GM12878 (cell line): ENCODE results near the gene TTLL8. TPM values are rescaled to one million over a fixed set of nuclear protein-coding genes. Genes with fewer than 3 reads are reported as not detected.
A peak's percentile ranks its signal among the peaks of the same experiment; 100 is the strongest.

Source experiments
- ATAC-seq: fragments of 200-7000 bp; cut with Tn5 transposase; 3 replicates; pipeline ENCODE4 v1.9.1; 2020; ENCODE audit warnings: mild to moderate bottlenecking, moderate library complexity
- BruUV-seq: library from RNA; stranded (reverse); fragments of 400-500 nt; replicated peaks from 2 replicates; lab custom pipeline; 2021; lab: Mats Ljungman, UMichigan
- CTCF ChIA-PET: fragments of 300-600 bp; sonication (Branson Sonifier 250); formaldehyde crosslinking; extraction: SDS; loops from one replicate; lab custom pipeline; 2021; ENCODE audit warnings: inconsistent platforms; lab: Yijun Ruan, JAX
- POLR2A ChIA-PET: fragments of 350-600 bp; formaldehyde crosslinking; extraction: SDS; loops from one replicate; lab custom pipeline; 2021; ENCODE audit warnings: inconsistent platforms; lab: Charles Lee
- RAD21 ChIA-PET: fragments of 300-600 bp; sonication (Branson Sonifier 250); formaldehyde crosslinking; loops from one replicate; lab custom pipeline; 2023; ENCODE audit warnings: antibody characterized with exemption; ENCODE audit not compliant: unreplicated experiment; lab: Charles Lee
- SMC1A ChIA-PET: fragments of 300-600 bp; sonication (Branson Sonifier 250); formaldehyde crosslinking; loops from one replicate; lab custom pipeline; 2023; ENCODE audit not compliant: unreplicated experiment, uncharacterized antibody; lab: Charles Lee
- DNase-seq: peaks from one replicate; pipeline ENCODE4 v3.0.0-alpha.2; 2011; ENCODE audit warnings: low read depth, low spot score
- FAIRE-seq: peaks from 3 replicates; lab custom pipeline; 2011; peaks lifted over from hg19 to GRCh38; lab: Jason Lieb, UNC
- H2AFZ ChIP-seq: 2 replicates; pipeline ENCODE4 v1.6.0; 2011; ENCODE audit warnings: low read depth, low read length, control low read depth; ENCODE audit not compliant: control insufficient read depth
- H3K27ac ChIP-seq: 2 replicates; pipeline ENCODE4 v1.5.1; 2011; ENCODE audit warnings: control low read depth; ENCODE audit not compliant: control insufficient read depth, insufficient read depth
- H3K27me3 ChIP-seq, 2 experiments: replicated peaks in 1 of 2; 2 replicates each; pipeline versions ENCODE4 v1.6.0 to v1.6.1; 2011; ENCODE audit warnings: low read length in 1 of 2; ENCODE audit not compliant: control insufficient read depth in 2 of 2, insufficient read depth in 2 of 2
- H3K36me3 ChIP-seq, 2 experiments: 2 replicates each; pipeline ENCODE4 v1.5.1; 2011; ENCODE audit warnings: low read length in 1 of 2; ENCODE audit not compliant: control insufficient read depth in 2 of 2, insufficient read depth in 2 of 2
- H3K4me1 ChIP-seq: 2 replicates; pipeline ENCODE4 v1.6.1; 2011; ENCODE audit warnings: mild to moderate bottlenecking, low read length, moderate library complexity, mixed read lengths; ENCODE audit not compliant: control insufficient read depth, insufficient read depth
- H3K4me2 ChIP-seq: 2 replicates; pipeline ENCODE4 v1.6.0; 2011; ENCODE audit warnings: control low read depth; ENCODE audit not compliant: control insufficient read depth, insufficient read depth
- H3K4me3 ChIP-seq: fragments of 200-600 bp; sonication (generic); 2 replicates; pipeline ENCODE4 v1.5.1; 2016
- H3K79me2 ChIP-seq: 2 replicates; pipeline ENCODE4 v1.6.0; 2011; ENCODE audit warnings: low read length; ENCODE audit not compliant: control insufficient read depth, insufficient read depth
- H3K9ac ChIP-seq: 2 replicates; pipeline ENCODE4 v1.8.0; 2011; ENCODE audit warnings: low read length, control low read depth, mixed read lengths; ENCODE audit not compliant: control insufficient read depth, insufficient read depth
- H3K9me3 ChIP-seq: replicated peaks from 3 replicates; pipeline ENCODE4 v1.5.1; 2011; ENCODE audit warnings: mild to moderate bottlenecking, low read length; ENCODE audit not compliant: control insufficient read depth, insufficient read depth
- H4K20me1 ChIP-seq: 2 replicates; pipeline ENCODE4 v1.6.0; 2011; ENCODE audit not compliant: control insufficient read depth, insufficient read depth
- ASH2L ChIP-seq: fragments of 300-600, 200-600 bp; sonication (generic); IDR thresholded peaks from 2 replicates; pipeline ENCODE4 v1.6.1; 2017; ENCODE audit warnings: low read depth, mild to moderate bottlenecking, borderline replicate concordance
- CBX5 ChIP-seq: sonication (generic); IDR thresholded peaks from 2 replicates; pipeline ENCODE4 v1.6.1; 2016; ENCODE audit warnings: low read depth, moderate library complexity, mild to moderate bottlenecking, inconsistent platforms
- CHD4 ChIP-seq: fragments of 200-600 bp; sonication (generic); IDR thresholded peaks from 2 replicates; pipeline ENCODE4 v1.6.1; 2016; ENCODE audit warnings: mild to moderate bottlenecking
- CREB1 ChIP-seq: IDR thresholded peaks from 2 replicates; pipeline ENCODE4 v1.6.1; 2012; ENCODE audit warnings: low read depth, mild to moderate bottlenecking, inconsistent platforms
- CREM ChIP-seq: IDR thresholded peaks from 2 replicates; pipeline ENCODE4 v1.6.1; 2014; ENCODE audit warnings: antibody characterized with exemption, low read depth
- DPF2 ChIP-seq: fragments of 450-650 bp; IDR thresholded peaks from 2 replicates; pipeline ENCODE4 v1.6.1; 2017; ENCODE audit warnings: mild to moderate bottlenecking
- ELK1 ChIP-seq: IDR thresholded peaks from 2 replicates; pipeline ENCODE4 v1.6.1; 2012; ENCODE audit warnings: low read depth, low read length, improper control_type of control experiment
- FOXM1 ChIP-seq: IDR thresholded peaks from 2 replicates; pipeline ENCODE4 v1.6.1; 2012; ENCODE audit warnings: low read depth, mild to moderate bottlenecking, inconsistent platforms, low read length, moderate library complexity
- HSF1 ChIP-seq: fragments of 150-350 bp; IDR thresholded peaks from 2 replicates; pipeline ENCODE4 v1.6.1; 2014; ENCODE audit warnings: mild to moderate bottlenecking, low read depth, low read length
- IKZF1 ChIP-seq: fragments of 450-650 bp; conservative IDR thresholded peaks from 2 replicates; pipeline ENCODE4 v1.6.1; 2017; ENCODE audit warnings: antibody characterized with exemption, mild to moderate bottlenecking
- KAT2A ChIP-seq: conservative IDR thresholded peaks from 2 replicates; pipeline ENCODE4 v1.6.1; 2011; ENCODE audit warnings: low read depth, low read length; ENCODE audit not compliant: control insufficient read depth
- MTA2 ChIP-seq: fragments of 450-650 bp; IDR thresholded peaks from 2 replicates; pipeline ENCODE4 v1.6.1; 2016; ENCODE audit warnings: low read depth, mild to moderate bottlenecking, moderate library complexity
- NFIC ChIP-seq: IDR thresholded peaks from 2 replicates; pipeline ENCODE4 v1.6.1; 2012; ENCODE audit warnings: low read depth, mild to moderate bottlenecking, inconsistent platforms, low read length, moderate library complexity
- PAX5 ChIP-seq: IDR thresholded peaks from 2 replicates; pipeline ENCODE4 v1.6.1; 2011; ENCODE audit warnings: low read depth, low read length, borderline replicate concordance
- TCF12 ChIP-seq: IDR thresholded peaks from 2 replicates; pipeline ENCODE4 v1.6.1; 2011; ENCODE audit warnings: low read depth, mild to moderate bottlenecking, low read length
- WGBS: methylation state at CpG from one replicate; pipeline ENCODE4 v1.1.6; 2016; ENCODE audit warnings: low lambda C conversion rate; ENCODE audit not compliant: insufficient replicate concordance, insufficient coverage; ENCODE audit errors: missing lambda C conversion rate; 5-methylcytosine and 5-hydroxymethylcytosine counted together
- in situ Hi-C: fragments of 300-500 bp; cut with MboI; formaldehyde crosslinking; loops from 9 replicates; pipeline ENCODE4 v1.14.3; 2018; ENCODE audit warnings: mixed read lengths
- intact Hi-C: fragments of 100-400 bp; cut with micrococcal nuclease; formaldehyde crosslinking; loops from one replicate; pipeline ENCODE4 v1.14.2; 2022; ENCODE audit not compliant: unreplicated experiment
- polyA plus RNA-seq, 11 experiments: library from polyadenylated mRNA; depleted of rRNA in 4 of 11; unstranded in 6 of 11; stranded (reverse) in 5 of 11; fragments of >200 nt; fragmentation: Nextera tagmentation in 4 of 11; fragmentation: Illumina TruSeq in 1 of 11; extraction: Ambion mirVana in 4 of 11; extraction: Trizol in 1 of 11; gene quantifications; 1 replicate in 1 of 11; 2 replicates in 10 of 11; pipeline versions ENCODE4 v1.2.1 to v1.2.3, GENCODE V29; 2011 to 2016; ENCODE audit warnings: inconsistent platforms in 2 of 11, missing spikeins in 2 of 11, low read depth in 1 of 11
- total RNA-seq, 4 experiments: library from RNA; depleted of rRNA in 3 of 4; stranded (reverse); fragments of >200 nt in 3 of 4; fragmentation: Illumina TruSeq in 1 of 4; extraction: Trizol in 1 of 4; gene quantifications; 2 replicates each; pipeline versions ENCODE4 v1.2.1 to v1.2.3, GENCODE V29; 2013 to 2021
- TF ChIP-seq, protein P1 (sequence below), 3 experiments: IDR thresholded peaks in 2 of 3; conservative IDR thresholded peaks in 1 of 3; 2 replicates each; pipeline ENCODE4 v1.5.1; 2011; ENCODE audit warnings: low read depth in 3 of 3, low read length in 3 of 3, mild to moderate bottlenecking in 3 of 3, control low read depth in 2 of 3, moderate library complexity in 2 of 3, inconsistent platforms in 1 of 3, mixed read lengths in 1 of 3; ENCODE audit not compliant: control insufficient read depth in 2 of 3, insufficient read depth in 1 of 3; ENCODE audit errors: extremely low read depth in 1 of 3
- TF ChIP-seq, protein P2 (sequence below): fragments of 450-650 bp; IDR thresholded peaks from 2 replicates; pipeline ENCODE4 v1.6.1; 2017; ENCODE audit warnings: mild to moderate bottlenecking, low read depth, inconsistent platforms; ENCODE audit not compliant: poor library complexity, severe bottlenecking

The TTLL8 gene
- total and polyA plus RNA-seq, 10 of the 15 experiments (the other 5 are each of a cell fraction or from before 2014, with no cell fraction given) = not detected

- H3K4me2 ChIP-seq = peak overlapping the region; percentile 59
- ChIA-PET POLR2A (interaction anchor here (1.4 kb wide), 2 partner anchors 39 to 49 kb away, joined by 3 to 6 read pairs; no protein-coding TSS in a partner anchor), SMC1A (no interaction called here), RAD21 (interaction anchor here (1.4 to 1.5 kb wide), 2 partner anchors 20 to 34 kb away, joined by 4 to 6 read pairs; no protein-coding TSS in a partner anchor), CTCF (interaction anchor here (3.0 kb wide), 1 partner anchor 80 kb away, joined by 11 read pairs; no protein-coding TSS in a partner anchor)
- intact Hi-C loops (no loop called here), in situ Hi-C loops (no loop called here)
- ATAC-seq (peak; percentile 82), FAIRE-seq (no peak), DNase-seq (no peak)
- WGBS = 14% methylated on average over 9 of the region's 61 CpGs
- no peaks in the 10 kb centered on the region for H3K36me3 ChIP-seq
- H2AFZ ChIP-seq = peak overlapping the region; percentile 29
- H3K79me2 ChIP-seq = no peaks in the 10 kb centered on the region
- peak overlapping the region; percentile 25 for H3K27ac ChIP-seq
- H4K20me1 ChIP-seq = no peaks in the 10 kb centered on the region
- H3K9ac ChIP-seq = peak overlapping the region; percentile 54; the same call in 1 of the 2 replicates
- H3K4me1 ChIP-seq = peaks cover 15% of the 10 kb centered on the region
- BruUV-seq = no TSS peak
- H3K4me3 ChIP-seq = peak overlapping the region; percentile 58; the same call in 1 of the 2 replicates
- no peaks in the 10 kb centered on the region for H3K9me3 ChIP-seq
- H3K27me3 ChIP-seq = no peaks in the 10 kb centered on the region; a peak in 1 of 4 replicates
- no peak for TF ChIP-seq CBX5
- TF ChIP-seq ASH2L = no peak
- TF ChIP-seq CREM = 0 out of 2 replicates have a peak, but pooled peaks have one; percentile 11
- TF ChIP-seq PAX5 = peak; percentile 67
- TF ChIP-seq DPF2 = 0 out of 2 replicates have a peak, but pooled peaks have one; percentile 1
- TF ChIP-seq ELK1 = no peak
- TF ChIP-seq, protein P1, sequence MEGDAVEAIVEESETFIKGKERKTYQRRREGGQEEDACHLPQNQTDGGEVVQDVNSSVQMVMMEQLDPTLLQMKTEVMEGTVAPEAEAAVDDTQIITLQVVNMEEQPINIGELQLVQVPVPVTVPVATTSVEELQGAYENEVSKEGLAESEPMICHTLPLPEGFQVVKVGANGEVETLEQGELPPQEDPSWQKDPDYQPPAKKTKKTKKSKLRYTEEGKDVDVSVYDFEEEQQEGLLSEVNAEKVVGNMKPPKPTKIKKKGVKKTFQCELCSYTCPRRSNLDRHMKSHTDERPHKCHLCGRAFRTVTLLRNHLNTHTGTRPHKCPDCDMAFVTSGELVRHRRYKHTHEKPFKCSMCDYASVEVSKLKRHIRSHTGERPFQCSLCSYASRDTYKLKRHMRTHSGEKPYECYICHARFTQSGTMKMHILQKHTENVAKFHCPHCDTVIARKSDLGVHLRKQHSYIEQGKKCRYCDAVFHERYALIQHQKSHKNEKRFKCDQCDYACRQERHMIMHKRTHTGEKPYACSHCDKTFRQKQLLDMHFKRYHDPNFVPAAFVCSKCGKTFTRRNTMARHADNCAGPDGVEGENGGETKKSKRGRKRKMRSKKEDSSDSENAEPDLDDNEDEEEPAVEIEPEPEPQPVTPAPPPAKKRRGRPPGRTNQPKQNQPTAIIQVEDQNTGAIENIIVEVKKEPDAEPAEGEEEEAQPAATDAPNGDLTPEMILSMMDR (IDR thresholded peaks at IDR 0.05 in 2 of 3, conservative IDR thresholded peaks at IDR 0.05 in 1 of 3; ENCODE audit: control insufficient read depth in 2 of 3, extremely low read depth in 1 of 3, insufficient read depth in 1 of 3, low read depth in 3 of 3, low read length in 3 of 3) = no peak
- no peak; the same call in 1 of the 2 replicates for TF ChIP-seq IKZF1
- TF ChIP-seq MTA2 = no peak
- no peak for TF ChIP-seq FOXM1
- TF ChIP-seq, protein P2, sequence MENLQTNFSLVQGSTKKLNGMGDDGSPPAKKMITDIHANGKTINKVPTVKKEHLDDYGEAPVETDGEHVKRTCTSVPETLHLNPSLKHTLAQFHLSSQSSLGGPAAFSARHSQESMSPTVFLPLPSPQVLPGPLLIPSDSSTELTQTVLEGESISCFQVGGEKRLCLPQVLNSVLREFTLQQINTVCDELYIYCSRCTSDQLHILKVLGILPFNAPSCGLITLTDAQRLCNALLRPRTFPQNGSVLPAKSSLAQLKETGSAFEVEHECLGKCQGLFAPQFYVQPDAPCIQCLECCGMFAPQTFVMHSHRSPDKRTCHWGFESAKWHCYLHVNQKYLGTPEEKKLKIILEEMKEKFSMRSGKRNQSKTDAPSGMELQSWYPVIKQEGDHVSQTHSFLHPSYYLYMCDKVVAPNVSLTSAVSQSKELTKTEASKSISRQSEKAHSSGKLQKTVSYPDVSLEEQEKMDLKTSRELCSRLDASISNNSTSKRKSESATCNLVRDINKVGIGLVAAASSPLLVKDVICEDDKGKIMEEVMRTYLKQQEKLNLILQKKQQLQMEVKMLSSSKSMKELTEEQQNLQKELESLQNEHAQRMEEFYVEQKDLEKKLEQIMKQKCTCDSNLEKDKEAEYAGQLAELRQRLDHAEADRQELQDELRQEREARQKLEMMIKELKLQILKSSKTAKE = no peak
- no peak for TF ChIP-seq NFIC
- no peak for TF ChIP-seq KAT2A
- no peak for TF ChIP-seq CREB1
- TF ChIP-seq CHD4 = no peak
- 0 out of 2 replicates have a peak, but pooled peaks have one; percentile 36 for TF ChIP-seq TCF12
- no peak for TF ChIP-seq HSF1
Observed at GRCh38 chr22:50010676-50011446, 47.2 kb downstream of the TTLL8 start.
